Central memory CD8-positive, alpha-beta T cell (primary cell): ENCODE results near the gene ACTA1.
"Not testable (repeated sequence)": the region's sequence is repeated elsewhere in the genome, so short reads cannot be mapped to it uniquely, and the experiment has no call there.

Source experiments
- ATAC-seq: fragments of 150-1000 bp; cut with Tn5 transposase; replicated peaks from 2 replicates; pipeline ENCODE4 v1.10.0; 2022; ENCODE audit warnings: mild to moderate bottlenecking, moderate FRiP score, moderate number of reproducible peaks; ENCODE audit not compliant: poor library complexity, severe bottlenecking; ENCODE audit errors: extremely low read depth
- DNase-seq, 2 donors: peaks; one replicate each; pipeline ENCODE4 v3.0.0; 2021; ENCODE audit warnings: low spot score in 2 of 2
- H3K27ac Mint-ChIP-seq: one replicate; pipeline ENCODE4 v1.8.0; 2022; ENCODE audit warnings: low read depth, mild to moderate bottlenecking, moderate library complexity, mixed read lengths
- H3K27me3 Mint-ChIP-seq: one replicate; pipeline ENCODE4 v1.8.0; 2022; ENCODE audit warnings: mixed read lengths
- H3K36me3 Mint-ChIP-seq: one replicate; pipeline ENCODE4 v1.8.0; 2022; ENCODE audit warnings: mild to moderate bottlenecking, moderate library complexity, mixed read lengths; ENCODE audit not compliant: insufficient read depth
- H3K4me1 Mint-ChIP-seq: one replicate; pipeline ENCODE4 v1.8.0; 2022; ENCODE audit warnings: mixed read lengths
- H3K4me3 Mint-ChIP-seq: one replicate; pipeline ENCODE4 v1.8.0; 2022; ENCODE audit warnings: mild to moderate bottlenecking, moderate library complexity, mixed read lengths
- H3K9me3 Mint-ChIP-seq: one replicate; pipeline ENCODE4 v1.8.0; 2022; ENCODE audit warnings: mixed read lengths

The ACTA1 gene

DNA sequence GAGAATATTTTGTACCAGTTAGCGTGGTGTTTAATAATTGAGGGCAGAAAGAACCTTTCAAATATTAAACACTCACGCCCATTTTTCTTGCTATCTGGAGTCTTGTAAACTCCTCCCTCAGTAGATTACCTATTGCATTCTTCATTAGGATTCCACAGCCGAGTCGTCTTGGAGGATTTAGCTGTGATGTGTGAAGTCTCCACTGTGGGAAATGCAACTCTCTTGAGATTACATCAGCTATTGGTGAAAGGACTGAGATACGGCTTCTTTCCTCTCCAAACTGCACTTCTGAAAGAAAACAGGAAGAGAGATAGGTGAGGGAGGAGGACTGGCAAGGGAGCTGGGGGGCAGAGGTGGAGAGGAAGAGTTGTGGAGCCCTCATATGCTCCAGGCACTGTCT, 36.1 kb downstream of the ACTA1 start:
- no peaks in the 10 kb centered on the region for H3K4me1 Mint-ChIP-seq
- peaks cover 56% of the 10 kb centered on the region for H3K27me3 Mint-ChIP-seq
- no peaks in the 10 kb centered on the region for H3K36me3 Mint-ChIP-seq
- no peak for ATAC-seq
- H3K4me3 Mint-ChIP-seq, result no peak overlapping the region
- H3K9me3 Mint-ChIP-seq, result no peaks in the 10 kb centered on the region
- H3K27ac Mint-ChIP-seq, result no peak overlapping the region
- no peak for DNase-seq

GRCh38 chr1:229396585-229397206, 37.2 kb downstream of the ACTA1 start:
- no peak for DNase-seq
- peaks cover 56% of the 10 kb centered on the region for H3K27me3 Mint-ChIP-seq
- H3K27ac Mint-ChIP-seq, result no peak overlapping the region
- H3K4me3 Mint-ChIP-seq, result no peak overlapping the region
- H3K36me3 Mint-ChIP-seq, result no peaks in the 10 kb centered on the region
- H3K9me3 Mint-ChIP-seq, result no peaks in the 10 kb centered on the region
- no peaks in the 10 kb centered on the region for H3K4me1 Mint-ChIP-seq
- no peak for ATAC-seq

DNA sequence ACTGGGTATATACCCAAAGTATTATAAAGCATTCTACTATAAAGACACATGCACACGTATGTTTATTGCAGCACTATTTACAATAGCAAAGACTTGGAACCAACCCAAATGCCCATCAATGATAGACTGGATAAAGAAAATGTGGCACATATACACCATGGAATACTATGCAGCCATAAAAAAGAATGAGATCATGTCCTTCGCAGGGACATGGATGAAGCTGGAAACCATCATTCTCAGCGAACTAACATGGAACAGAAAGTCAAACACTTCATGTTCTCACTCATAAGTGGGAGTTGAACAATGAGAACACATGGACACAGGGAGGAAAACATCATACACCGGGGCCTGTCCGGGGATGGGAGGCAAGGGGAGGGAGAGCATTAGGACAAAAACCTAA, 39.4 kb downstream of the ACTA1 start:
- not testable (repeated sequence) for H3K27ac Mint-ChIP-seq, ATAC-seq, H3K4me1 Mint-ChIP-seq, H3K4me3 Mint-ChIP-seq, H3K9me3 Mint-ChIP-seq, DNase-seq, H3K36me3 Mint-ChIP-seq
- H3K27me3 Mint-ChIP-seq, result peaks cover 64% of the 10 kb centered on the region

DNA sequence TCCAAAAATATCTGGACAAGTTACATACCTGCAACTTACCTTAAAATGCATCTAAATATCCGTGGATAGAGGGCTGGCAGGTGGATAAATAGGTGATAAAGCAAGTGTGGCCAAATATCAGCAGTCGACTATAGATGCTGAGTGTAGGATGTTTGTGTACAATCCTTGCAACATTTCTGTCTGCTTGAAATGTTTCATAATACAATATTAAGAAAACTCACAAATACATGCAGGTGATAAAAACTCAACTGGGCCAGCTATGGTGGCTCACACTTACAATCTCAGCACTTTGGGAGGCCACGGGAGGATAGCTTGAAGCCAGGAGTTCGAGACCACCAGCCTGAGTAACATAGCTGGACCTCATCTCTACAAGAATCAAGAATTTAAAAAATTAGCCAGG, 41.0 kb downstream of the ACTA1 start:
- H3K27ac Mint-ChIP-seq, result no peak overlapping the region
- peaks cover 63% of the 10 kb centered on the region for H3K27me3 Mint-ChIP-seq

DNA sequence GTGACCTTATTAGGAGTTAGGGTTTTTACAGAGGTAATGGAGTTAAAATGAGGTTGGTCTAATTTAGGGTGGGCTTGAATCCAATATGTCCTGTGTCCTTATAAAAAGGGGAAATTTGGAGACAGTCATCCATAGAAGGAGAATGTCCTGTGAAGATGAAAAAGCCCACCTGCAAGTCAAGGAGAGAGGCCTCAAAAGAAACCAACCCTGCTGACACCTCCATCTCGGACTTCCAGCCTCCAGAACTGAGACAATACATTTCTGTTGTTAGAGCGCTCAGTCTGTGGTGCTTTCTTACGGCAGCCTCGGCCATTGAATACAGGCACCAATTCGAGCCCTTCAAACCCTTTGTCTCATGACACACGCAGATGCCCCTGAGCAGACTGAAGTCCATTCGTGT, 43.8 kb downstream of the ACTA1 start:
- Mint-ChIP-seq H3K27me3 (peaks cover 65% of the 10 kb centered on the region), H3K9me3 (no peaks in the 10 kb centered on the region), H3K36me3 (no peaks in the 10 kb centered on the region), H3K4me1 (no peaks in the 10 kb centered on the region), H3K4me3 (no peak overlapping the region), H3K27ac (no peak overlapping the region)
- ATAC-seq (no peak), DNase-seq (no peak)

More for the DNA sequence above, 41.0 kb downstream of the ACTA1 start:
- H3K4me1 Mint-ChIP-seq, result no peaks in the 10 kb centered on the region
- ATAC-seq, result no peak
- no peak overlapping the region for H3K4me3 Mint-ChIP-seq
- no peaks in the 10 kb centered on the region for H3K36me3 Mint-ChIP-seq
- DNase-seq, result no peak
- H3K9me3 Mint-ChIP-seq, result no peaks in the 10 kb centered on the region

- Mint-ChIP-seq H3K36me3 (no peaks in the 10 kb centered on the region), H3K27me3 (peaks cover 64% of the 10 kb centered on the region), H3K4me1 (no peaks in the 10 kb centered on the region), H3K27ac (no peak overlapping the region), H3K4me3 (no peak overlapping the region), H3K9me3 (no peaks in the 10 kb centered on the region)
- DNase-seq (no peak), ATAC-seq (no peak)
Measured at GRCh38 chr1:229388897-229389580, 44.9 kb downstream of the ACTA1 start.

- ATAC-seq, result no peak
- DNase-seq, result no peak
- Mint-ChIP-seq H3K27ac (no peak overlapping the region), H3K27me3 (peaks cover 39% of the 10 kb centered on the region), H3K9me3 (no peaks in the 10 kb centered on the region), H3K36me3 (no peaks in the 10 kb centered on the region), H3K4me3 (no peak overlapping the region), H3K4me1 (no peaks in the 10 kb centered on the region)
Measured at GRCh38 chr1:229385853-229386456, 47.9 kb downstream of the ACTA1 start.

DNA sequence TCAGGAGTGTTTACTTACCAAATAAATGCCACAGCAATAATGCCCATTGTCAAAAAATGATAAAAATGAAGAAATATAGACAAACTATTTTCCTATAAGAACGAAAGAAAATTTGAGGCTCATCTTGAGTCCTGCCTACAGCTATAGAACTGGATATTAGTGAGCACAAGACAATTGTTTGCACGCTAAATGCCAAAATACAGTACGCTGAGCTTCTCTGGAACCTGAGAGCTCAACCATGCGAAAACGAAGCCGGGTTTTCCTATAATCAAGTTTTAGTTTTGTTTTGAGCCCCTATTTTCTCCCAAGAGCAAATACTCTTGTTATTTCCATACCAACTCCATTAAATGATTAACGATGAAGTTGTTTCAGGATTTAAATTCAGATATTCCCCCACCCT, 49.1 kb downstream of the ACTA1 start:
- DNase-seq (no peak), ATAC-seq (no peak)
- Mint-ChIP-seq H3K4me1 (no peaks in the 10 kb centered on the region), H3K27ac (no peak overlapping the region), H3K27me3 (peaks cover 28% of the 10 kb centered on the region), H3K9me3 (no peaks in the 10 kb centered on the region), H3K4me3 (no peak overlapping the region), H3K36me3 (no peaks in the 10 kb centered on the region)

GRCh38 chr1:229383961-229384360, 49.9 kb downstream of the ACTA1 start:
- Mint-ChIP-seq H3K4me3 (no peak overlapping the region), H3K27me3 (peaks cover 26% of the 10 kb centered on the region), H3K4me1 (no peaks in the 10 kb centered on the region), H3K9me3 (no peaks in the 10 kb centered on the region), H3K36me3 (no peaks in the 10 kb centered on the region), H3K27ac (no peak overlapping the region)
- no peak for DNase-seq
- no peak for ATAC-seq

DNA sequence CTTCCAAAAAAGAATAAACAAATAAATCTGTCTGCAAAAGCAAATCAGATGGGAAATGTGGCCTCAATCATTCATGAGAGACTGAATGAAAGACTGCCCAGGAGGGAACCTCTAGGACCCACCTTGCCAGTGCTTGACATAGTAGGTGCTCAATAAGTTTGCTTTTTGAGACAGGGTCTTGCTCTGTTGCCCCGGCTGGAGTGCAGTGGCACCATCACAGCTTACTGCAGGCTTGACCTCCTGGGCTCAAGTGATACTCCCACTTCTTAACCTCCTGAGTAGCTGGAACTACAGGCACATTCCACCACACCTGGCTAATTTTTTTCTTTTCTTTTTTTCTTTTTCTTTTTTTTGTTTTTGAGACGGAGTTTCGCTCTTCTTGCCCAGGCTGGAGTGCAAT, 50.7 kb downstream of the ACTA1 start:
- H3K27ac Mint-ChIP-seq, result no peak overlapping the region
- DNase-seq, result no peak
- H3K4me1 Mint-ChIP-seq, result no peaks in the 10 kb centered on the region
- no peaks in the 10 kb centered on the region for H3K9me3 Mint-ChIP-seq
- H3K36me3 Mint-ChIP-seq, result no peaks in the 10 kb centered on the region
- ATAC-seq, result no peak
- H3K4me3 Mint-ChIP-seq, result no peak overlapping the region
- peaks cover 26% of the 10 kb centered on the region for H3K27me3 Mint-ChIP-seq
